ENCODE results near the gene JMJD1C.

The JMJD1C gene

GRCh38 chr10:63454631-63455030, 11.1 kb downstream of the JMJD1C start:
- peaks cover 19% of the 10 kb centered on the region for H3K36me3 ChIP-seq (ENCODE audit: low read depth)
- H3K27ac ChIP-seq (ENCODE audit: poor library complexity, severe bottlenecking) = no peak overlapping the region
- ATAC-seq (ENCODE audit: low read depth) (no peak), DNase-seq (ENCODE audit: low spot score) (no peak)
- TF ChIP-seq, protein P1, sequence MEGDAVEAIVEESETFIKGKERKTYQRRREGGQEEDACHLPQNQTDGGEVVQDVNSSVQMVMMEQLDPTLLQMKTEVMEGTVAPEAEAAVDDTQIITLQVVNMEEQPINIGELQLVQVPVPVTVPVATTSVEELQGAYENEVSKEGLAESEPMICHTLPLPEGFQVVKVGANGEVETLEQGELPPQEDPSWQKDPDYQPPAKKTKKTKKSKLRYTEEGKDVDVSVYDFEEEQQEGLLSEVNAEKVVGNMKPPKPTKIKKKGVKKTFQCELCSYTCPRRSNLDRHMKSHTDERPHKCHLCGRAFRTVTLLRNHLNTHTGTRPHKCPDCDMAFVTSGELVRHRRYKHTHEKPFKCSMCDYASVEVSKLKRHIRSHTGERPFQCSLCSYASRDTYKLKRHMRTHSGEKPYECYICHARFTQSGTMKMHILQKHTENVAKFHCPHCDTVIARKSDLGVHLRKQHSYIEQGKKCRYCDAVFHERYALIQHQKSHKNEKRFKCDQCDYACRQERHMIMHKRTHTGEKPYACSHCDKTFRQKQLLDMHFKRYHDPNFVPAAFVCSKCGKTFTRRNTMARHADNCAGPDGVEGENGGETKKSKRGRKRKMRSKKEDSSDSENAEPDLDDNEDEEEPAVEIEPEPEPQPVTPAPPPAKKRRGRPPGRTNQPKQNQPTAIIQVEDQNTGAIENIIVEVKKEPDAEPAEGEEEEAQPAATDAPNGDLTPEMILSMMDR (IDR thresholded peaks at IDR 0.05; ENCODE audit: poor library complexity, severe bottlenecking) = no peak
- no peaks in the 10 kb centered on the region for H3K27me3 ChIP-seq (ENCODE audit: insufficient read depth, poor library complexity, severe bottlenecking)
- H3K4me1 ChIP-seq (ENCODE audit: insufficient read depth, poor library complexity, severe bottlenecking) = peaks cover 21% of the 10 kb centered on the region
- no peak overlapping the region for H3K4me3 ChIP-seq (ENCODE audit: severe bottlenecking)
- no peaks in the 10 kb centered on the region for H3K9me3 ChIP-seq (ENCODE audit: severe bottlenecking)

GRCh38 chr10:63452524-63452923, 13.3 kb downstream of the JMJD1C start:
- H3K9me3 ChIP-seq (ENCODE audit: severe bottlenecking) = no peaks in the 10 kb centered on the region
- TF ChIP-seq, protein P1 (IDR thresholded peaks at IDR 0.05; ENCODE audit: poor library complexity, severe bottlenecking) = no peak
- H3K27ac ChIP-seq (ENCODE audit: poor library complexity, severe bottlenecking) = no peak overlapping the region
- H3K4me1 ChIP-seq (ENCODE audit: insufficient read depth, poor library complexity, severe bottlenecking) = peaks cover 17% of the 10 kb centered on the region
- no peak for ATAC-seq (ENCODE audit: low read depth)
- DNase-seq (ENCODE audit: low spot score) = no peak
- peaks cover 19% of the 10 kb centered on the region for H3K36me3 ChIP-seq (ENCODE audit: low read depth)
- no peaks in the 10 kb centered on the region for H3K27me3 ChIP-seq (ENCODE audit: insufficient read depth, poor library complexity, severe bottlenecking)
- H3K4me3 ChIP-seq (ENCODE audit: severe bottlenecking) = no peak overlapping the region

- TF ChIP-seq, protein P1 (IDR thresholded peaks at IDR 0.05; ENCODE audit: poor library complexity, severe bottlenecking) = no peak
- Histone ChIP-seq H3K27ac (ENCODE audit: poor library complexity, severe bottlenecking) (no peak overlapping the region), H3K4me3 (ENCODE audit: severe bottlenecking) (no peak overlapping the region), H3K27me3 (ENCODE audit: insufficient read depth, poor library complexity, severe bottlenecking) (no peaks in the 10 kb centered on the region), H3K9me3 (ENCODE audit: severe bottlenecking) (peaks cover 3% of the 10 kb centered on the region), H3K4me1 (ENCODE audit: insufficient read depth, poor library complexity, severe bottlenecking) (no peaks in the 10 kb centered on the region), H3K36me3 (ENCODE audit: low read depth) (no peaks in the 10 kb centered on the region)
- ATAC-seq (ENCODE audit: low read depth) (no peak), DNase-seq (ENCODE audit: low spot score) (no peak)
Observed at GRCh38 chr10:63446716-63447440, 18.9 kb downstream of the JMJD1C start.

DNA sequence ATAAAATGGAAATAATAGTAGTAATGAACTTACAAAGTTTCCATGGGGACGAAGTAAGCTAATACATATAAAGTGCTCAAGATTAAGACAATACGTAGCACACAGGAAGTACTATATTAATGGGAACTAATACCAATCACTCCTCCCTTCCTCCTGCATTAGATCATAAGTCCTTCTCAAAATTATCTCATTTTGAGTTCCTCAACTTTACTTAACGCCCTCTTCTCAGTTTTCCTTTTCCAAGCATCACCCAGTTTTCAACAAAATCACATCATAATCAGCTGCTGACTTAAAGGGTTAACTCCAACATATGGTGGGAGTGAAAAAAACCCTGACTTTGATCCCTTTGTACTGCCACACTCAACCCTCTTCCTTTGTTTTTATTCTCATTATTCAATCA, 24.4 kb downstream of the JMJD1C start:
- Histone ChIP-seq H3K27me3 (ENCODE audit: insufficient read depth, poor library complexity, severe bottlenecking) (no peaks in the 10 kb centered on the region), H3K4me1 (ENCODE audit: insufficient read depth, poor library complexity, severe bottlenecking) (peaks cover 14% of the 10 kb centered on the region), H3K36me3 (ENCODE audit: low read depth) (no peaks in the 10 kb centered on the region), H3K4me3 (ENCODE audit: severe bottlenecking) (no peak overlapping the region), H3K9me3 (ENCODE audit: severe bottlenecking) (peaks cover 3% of the 10 kb centered on the region), H3K27ac (ENCODE audit: poor library complexity, severe bottlenecking) (no peak overlapping the region)
- no peak for ATAC-seq (ENCODE audit: low read depth)
- DNase-seq (ENCODE audit: low spot score) = no peak
- TF ChIP-seq, protein P1 (IDR thresholded peaks at IDR 0.05; ENCODE audit: poor library complexity, severe bottlenecking) = no peak

GRCh38 chr10:63439607-63440006, 26.2 kb downstream of the JMJD1C start:
- TF ChIP-seq, protein P1 (IDR thresholded peaks at IDR 0.05; ENCODE audit: poor library complexity, severe bottlenecking) = no peak
- ATAC-seq (ENCODE audit: low read depth) (no peak), DNase-seq (ENCODE audit: low spot score) (no peak)
- Histone ChIP-seq H3K4me1 (ENCODE audit: insufficient read depth, poor library complexity, severe bottlenecking) (peaks cover 22% of the 10 kb centered on the region), H3K9me3 (ENCODE audit: severe bottlenecking) (peaks cover 3% of the 10 kb centered on the region), H3K27ac (ENCODE audit: poor library complexity, severe bottlenecking) (no peak overlapping the region), H3K27me3 (ENCODE audit: insufficient read depth, poor library complexity, severe bottlenecking) (no peaks in the 10 kb centered on the region), H3K4me3 (ENCODE audit: severe bottlenecking) (no peak overlapping the region), H3K36me3 (ENCODE audit: low read depth) (no peaks in the 10 kb centered on the region)

All from RWPE2 (cell line).